Measurements from ENCODE around the gene RELN. TPM values are rescaled to one million over a fixed set of nuclear protein-coding genes. Genes with fewer than 3 reads are reported as not detected.

Gene RELN
- total and polyA plus RNA-seq, 12 donors: 0.22 to 1.9 (median 0.93) TPM

DNA sequence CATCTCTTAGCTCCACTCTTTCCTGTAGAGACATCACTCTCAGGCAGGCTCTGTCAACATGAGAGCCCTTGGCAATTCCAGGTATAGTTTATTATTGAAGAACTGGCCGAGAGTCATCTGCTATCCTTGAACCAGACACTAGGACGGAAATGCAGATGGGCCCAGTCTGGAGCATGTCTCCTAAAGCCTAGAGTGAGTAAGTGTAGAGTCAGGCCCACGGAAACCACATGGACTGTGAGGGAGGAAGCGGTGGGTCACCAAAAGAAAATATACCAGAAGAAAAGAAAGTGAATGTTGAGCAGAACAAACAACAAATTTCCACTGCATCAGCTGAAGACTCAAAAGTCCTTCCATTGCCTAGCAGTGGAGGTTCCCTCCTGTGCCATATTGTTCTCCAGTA lies 15.7 kb upstream of the RELN start:
- 84 to 86% methylated on average over 4 of the region's 4 CpGs for WGBS, 2 donors
- TF ChIP-seq, protein P1, sequence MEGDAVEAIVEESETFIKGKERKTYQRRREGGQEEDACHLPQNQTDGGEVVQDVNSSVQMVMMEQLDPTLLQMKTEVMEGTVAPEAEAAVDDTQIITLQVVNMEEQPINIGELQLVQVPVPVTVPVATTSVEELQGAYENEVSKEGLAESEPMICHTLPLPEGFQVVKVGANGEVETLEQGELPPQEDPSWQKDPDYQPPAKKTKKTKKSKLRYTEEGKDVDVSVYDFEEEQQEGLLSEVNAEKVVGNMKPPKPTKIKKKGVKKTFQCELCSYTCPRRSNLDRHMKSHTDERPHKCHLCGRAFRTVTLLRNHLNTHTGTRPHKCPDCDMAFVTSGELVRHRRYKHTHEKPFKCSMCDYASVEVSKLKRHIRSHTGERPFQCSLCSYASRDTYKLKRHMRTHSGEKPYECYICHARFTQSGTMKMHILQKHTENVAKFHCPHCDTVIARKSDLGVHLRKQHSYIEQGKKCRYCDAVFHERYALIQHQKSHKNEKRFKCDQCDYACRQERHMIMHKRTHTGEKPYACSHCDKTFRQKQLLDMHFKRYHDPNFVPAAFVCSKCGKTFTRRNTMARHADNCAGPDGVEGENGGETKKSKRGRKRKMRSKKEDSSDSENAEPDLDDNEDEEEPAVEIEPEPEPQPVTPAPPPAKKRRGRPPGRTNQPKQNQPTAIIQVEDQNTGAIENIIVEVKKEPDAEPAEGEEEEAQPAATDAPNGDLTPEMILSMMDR (IDR thresholded peaks at IDR 0.05): no peak
- ATAC-seq: no peak

DNA sequence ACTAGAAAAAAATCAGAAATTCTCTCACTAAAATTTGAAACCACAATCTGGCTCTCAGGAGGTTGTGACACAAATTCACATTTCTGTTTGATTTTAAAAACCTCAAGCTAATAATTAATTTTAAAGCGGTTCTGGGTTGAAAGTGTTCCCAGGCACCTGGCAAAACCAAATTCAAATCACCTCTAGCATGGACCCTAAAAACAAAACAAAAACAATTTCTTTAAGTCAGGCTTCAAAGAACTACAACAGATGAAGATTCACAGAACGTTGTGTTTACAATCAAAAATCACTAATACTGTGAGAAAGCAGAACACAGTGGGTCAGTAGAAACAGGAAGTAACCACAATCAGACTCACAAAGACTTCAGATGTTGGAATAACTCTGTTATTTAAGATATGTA lies 7.2 kb upstream of the RELN start:
- 72 to 74% methylated on average over 2 of the region's 2 CpGs for WGBS, 2 donors
- DNase-seq: no peak
- Histone ChIP-seq H3K27me3 (peaks cover 0 to 35% (median 9%) of the 10 kb centered on the region in 7 donors), H3K36me3 (no peaks in the 10 kb centered on the region), H3K4me3 (no peak overlapping the region), H3K4me1 (no peaks in the 10 kb centered on the region), H3K27ac (no peak overlapping the region), H3K9me3 (no peaks in the 10 kb centered on the region)
- ATAC-seq: no peak
- TF ChIP-seq, protein P1 (IDR thresholded peaks at IDR 0.05): no peak
- intact Hi-C loops (cut with DNase I): no loop called here

More for the DNA sequence above, 15.7 kb upstream of the RELN start:
- Histone ChIP-seq H3K36me3 (no peaks in the 10 kb centered on the region), H3K4me3 (no peak overlapping the region), H3K27ac (no peak overlapping the region), H3K4me1 (no peaks in the 10 kb centered on the region), H3K27me3 (peaks cover 0 to 5% (median 3%) of the 10 kb centered on the region in 7 donors), H3K9me3 (no peaks in the 10 kb centered on the region)
- no peak for DNase-seq
- intact Hi-C loops (cut with DNase I): no loop called here

DNA sequence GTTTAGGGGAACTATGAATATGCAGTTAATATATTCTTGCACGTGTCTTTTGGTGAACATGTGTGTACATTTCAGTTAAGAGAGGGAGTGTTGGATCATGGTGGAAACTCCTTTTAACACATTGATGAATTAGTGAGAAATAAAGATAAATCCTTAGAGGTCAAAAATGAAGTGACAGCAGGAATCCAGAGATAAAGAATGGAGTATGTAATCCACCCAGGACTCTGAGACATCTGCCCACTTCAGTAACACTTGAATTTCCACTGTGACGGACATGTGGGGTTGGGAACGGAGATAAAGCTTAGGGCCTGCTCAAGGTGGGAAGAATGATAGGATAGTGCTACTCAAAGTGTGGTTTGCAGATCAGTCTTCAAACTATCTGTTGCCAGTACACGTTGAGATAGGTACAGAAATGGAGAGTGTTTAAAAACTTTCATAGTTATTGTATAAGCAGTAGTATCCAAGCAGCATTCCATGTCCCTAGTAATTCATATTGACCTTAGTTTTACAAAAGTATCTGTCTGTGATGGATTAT lies 6.6 kb upstream of the RELN start:
- intact Hi-C loops (cut with DNase I): no loop called here
- TF ChIP-seq, protein P1 (IDR thresholded peaks at IDR 0.05): no peak
- H3K36me3 ChIP-seq: no peaks in the 10 kb centered on the region
- H3K4me1 ChIP-seq: no peaks in the 10 kb centered on the region
- H3K27me3 ChIP-seq: peaks cover 0 to 41% (median 14%) of the 10 kb centered on the region in 7 donors
- ATAC-seq: no peak
- no peak overlapping the region for H3K27ac ChIP-seq
- no peak overlapping the region for H3K4me3 ChIP-seq
- H3K9me3 ChIP-seq: no peaks in the 10 kb centered on the region
- 62% methylated on average over 4 of the region's 4 CpGs for WGBS, 2 donors
- DNase-seq: no peak

DNA sequence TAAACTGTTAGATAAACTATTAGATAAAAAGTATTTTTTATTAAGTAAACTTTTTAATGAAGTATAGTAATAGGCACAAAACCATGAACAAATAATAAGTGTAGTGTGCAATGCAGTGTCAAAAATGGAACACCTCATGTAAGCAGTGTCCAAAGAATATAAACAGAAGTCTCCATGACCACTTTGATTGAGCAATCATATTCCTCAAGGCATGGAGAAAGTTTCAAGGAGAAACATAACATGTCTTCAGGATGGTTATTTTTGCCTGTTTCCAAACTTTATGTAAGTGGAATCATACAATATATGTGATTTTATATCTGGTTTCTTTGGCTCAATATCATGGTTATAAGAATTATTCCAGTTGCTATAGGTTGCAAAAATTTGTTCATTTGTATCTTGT lies 6.1 kb upstream of the RELN start:
- no peaks in the 10 kb centered on the region for H3K9me3 ChIP-seq
- DNase-seq (no peak), ATAC-seq (no peak)
- TF ChIP-seq, protein P1 (IDR thresholded peaks at IDR 0.05): no peak
- no peaks in the 10 kb centered on the region for H3K36me3 ChIP-seq
- intact Hi-C loops (cut with DNase I): no loop called here
- peaks cover 0 to 1% (median 0%) of the 10 kb centered on the region in 9 donors for H3K4me1 ChIP-seq
- no peak overlapping the region for H3K27ac ChIP-seq
- H3K4me3 ChIP-seq: no peak overlapping the region
- peaks cover 0 to 46% (median 19%) of the 10 kb centered on the region in 7 donors for H3K27me3 ChIP-seq
